ENCODE measurements around the gene BBS9. TPM values are rescaled to one million over a fixed set of nuclear protein-coding genes. Genes with fewer than 3 reads are reported as not detected.
A peak's percentile ranks its signal among the peaks of the same experiment; 100 is the strongest.
"Not testable (repeated sequence)": the region's sequence is repeated elsewhere in the genome, so short reads cannot be mapped to it uniquely, and the experiment has no call there.

Gene BBS9
- total RNA-seq, 1 experiment from 2014 or later = 5.1 TPM

GRCh38 chr7:33472348-33473025 is 343.1 kb downstream of the BBS9 start:
- Mint-ChIP-seq H3K27ac (ENCODE audit: low read depth, unreplicated experiment) (no peak overlapping the region), H3K9me3 (ENCODE audit: unreplicated experiment) (no peaks in the 10 kb centered on the region), H3K36me3 (ENCODE audit: insufficient read depth, unreplicated experiment) (no peaks in the 10 kb centered on the region), H3K27me3 (ENCODE audit: insufficient read depth, unreplicated experiment) (no peaks in the 10 kb centered on the region), H3K4me1 (ENCODE audit: insufficient read depth, unreplicated experiment) (no peaks in the 10 kb centered on the region), H3K4me3 (ENCODE audit: unreplicated experiment) (no peak overlapping the region)
- TF ChIP-seq, protein P1, sequence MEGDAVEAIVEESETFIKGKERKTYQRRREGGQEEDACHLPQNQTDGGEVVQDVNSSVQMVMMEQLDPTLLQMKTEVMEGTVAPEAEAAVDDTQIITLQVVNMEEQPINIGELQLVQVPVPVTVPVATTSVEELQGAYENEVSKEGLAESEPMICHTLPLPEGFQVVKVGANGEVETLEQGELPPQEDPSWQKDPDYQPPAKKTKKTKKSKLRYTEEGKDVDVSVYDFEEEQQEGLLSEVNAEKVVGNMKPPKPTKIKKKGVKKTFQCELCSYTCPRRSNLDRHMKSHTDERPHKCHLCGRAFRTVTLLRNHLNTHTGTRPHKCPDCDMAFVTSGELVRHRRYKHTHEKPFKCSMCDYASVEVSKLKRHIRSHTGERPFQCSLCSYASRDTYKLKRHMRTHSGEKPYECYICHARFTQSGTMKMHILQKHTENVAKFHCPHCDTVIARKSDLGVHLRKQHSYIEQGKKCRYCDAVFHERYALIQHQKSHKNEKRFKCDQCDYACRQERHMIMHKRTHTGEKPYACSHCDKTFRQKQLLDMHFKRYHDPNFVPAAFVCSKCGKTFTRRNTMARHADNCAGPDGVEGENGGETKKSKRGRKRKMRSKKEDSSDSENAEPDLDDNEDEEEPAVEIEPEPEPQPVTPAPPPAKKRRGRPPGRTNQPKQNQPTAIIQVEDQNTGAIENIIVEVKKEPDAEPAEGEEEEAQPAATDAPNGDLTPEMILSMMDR (IDR thresholded peaks at IDR 0.05; ENCODE audit: unreplicated experiment) = no peak
- intact Hi-C loops (cut with micrococcal nuclease) = no loop called here
- CTCF ChIA-PET = interaction anchor here (1.1 kb wide), 1 partner anchor 13 kb away, joined by 5 read pairs; no protein-coding TSS in a partner anchor
- POLR2A ChIA-PET = no interaction called here
- no TSS peak for BruUV-seq (replicated peaks)
- DNase-seq (ENCODE audit: unreplicated experiment) = no peak

DNA sequence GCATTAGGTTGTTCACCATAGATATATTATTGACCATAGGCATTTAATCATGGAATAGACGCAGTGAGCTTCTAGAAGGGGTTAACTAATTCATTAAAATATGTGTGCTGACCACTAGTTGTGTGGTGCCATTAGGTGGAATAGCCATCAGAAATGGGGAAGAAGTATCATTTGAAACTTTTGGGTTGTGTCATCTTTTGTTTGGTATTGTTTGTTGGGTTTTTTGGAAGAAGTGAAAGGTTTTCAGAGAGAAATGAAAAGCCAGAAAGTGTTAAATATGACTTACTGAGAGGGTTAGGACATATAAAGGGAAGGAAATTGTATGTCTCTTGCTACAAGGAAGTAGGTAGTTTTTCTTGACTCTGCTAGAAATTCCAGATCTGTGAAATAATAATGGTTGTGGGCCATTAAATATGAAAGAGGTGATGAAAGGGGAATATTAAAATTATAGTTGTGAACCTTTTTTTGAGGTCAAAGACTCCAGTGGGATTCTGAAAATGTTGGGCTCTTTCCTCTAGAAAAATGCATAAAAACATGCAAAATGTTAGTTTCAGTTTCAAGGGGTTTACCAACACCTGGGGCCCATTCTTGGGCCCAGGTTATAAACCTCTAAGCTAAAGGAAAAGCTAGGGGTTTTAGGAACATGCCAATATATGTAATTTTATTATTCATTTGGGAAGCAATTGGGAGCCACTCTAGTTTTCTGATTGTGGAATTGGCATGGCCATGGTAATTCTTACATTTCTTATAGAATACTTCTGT is 348.5 kb downstream of the BBS9 start:
- CTCF ChIA-PET = interaction anchor here (1.4 kb wide), 1 partner anchor 19 kb away, joined by 4 read pairs; no protein-coding TSS in a partner anchor
- BruUV-seq (replicated peaks) = no TSS peak

DNA sequence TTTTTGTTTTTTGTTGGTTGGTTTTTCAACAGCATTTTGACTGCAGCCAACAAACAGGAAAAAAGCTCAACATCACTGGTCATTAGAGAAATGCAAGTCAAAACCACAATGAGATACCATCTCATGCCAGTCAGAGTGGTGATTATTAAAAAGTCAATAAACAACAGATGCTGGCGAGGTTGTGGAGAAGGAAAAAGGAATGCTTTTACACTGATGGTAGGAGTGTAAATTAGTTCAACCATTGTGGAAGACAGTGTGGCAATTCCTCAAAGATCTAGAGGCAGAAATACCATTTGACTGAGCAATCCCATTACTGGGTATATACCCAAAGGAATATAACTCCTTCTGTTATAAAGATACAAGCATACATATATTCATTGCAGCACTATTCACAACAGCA is 355.1 kb downstream of the BBS9 start:
- H3K4me1 Mint-ChIP-seq (ENCODE audit: insufficient read depth, unreplicated experiment); DNase-seq (ENCODE audit: unreplicated experiment); H3K36me3 Mint-ChIP-seq (ENCODE audit: insufficient read depth, unreplicated experiment); H3K4me3 Mint-ChIP-seq (ENCODE audit: unreplicated experiment); BruUV-seq (replicated peaks); H3K27me3 Mint-ChIP-seq (ENCODE audit: insufficient read depth, unreplicated experiment); H3K27ac Mint-ChIP-seq (ENCODE audit: low read depth, unreplicated experiment); H3K9me3 Mint-ChIP-seq (ENCODE audit: unreplicated experiment); POLR2A ChIA-PET; intact Hi-C loops (cut with micrococcal nuclease): not testable (repeated sequence)
- CTCF ChIA-PET = interaction anchor here (0.5 to 0.6 kb wide), 2 partner anchors 33 to 846 kb away, joined by 3 read pairs; no protein-coding TSS in a partner anchor

More for the DNA sequence above, 348.5 kb downstream of the BBS9 start:
- Mint-ChIP-seq H3K27ac (ENCODE audit: low read depth, unreplicated experiment) (no peak overlapping the region), H3K9me3 (ENCODE audit: unreplicated experiment) (no peaks in the 10 kb centered on the region), H3K4me1 (ENCODE audit: insufficient read depth, unreplicated experiment) (no peaks in the 10 kb centered on the region), H3K4me3 (ENCODE audit: unreplicated experiment) (no peak overlapping the region), H3K27me3 (ENCODE audit: insufficient read depth, unreplicated experiment) (no peaks in the 10 kb centered on the region), H3K36me3 (ENCODE audit: insufficient read depth, unreplicated experiment) (no peaks in the 10 kb centered on the region)
- POLR2A ChIA-PET = no interaction called here
- DNase-seq (ENCODE audit: unreplicated experiment) = no peak
- intact Hi-C loops (cut with micrococcal nuclease) = no loop called here
- TF ChIP-seq, protein P1 (IDR thresholded peaks at IDR 0.05; ENCODE audit: unreplicated experiment) = no peak

DNA sequence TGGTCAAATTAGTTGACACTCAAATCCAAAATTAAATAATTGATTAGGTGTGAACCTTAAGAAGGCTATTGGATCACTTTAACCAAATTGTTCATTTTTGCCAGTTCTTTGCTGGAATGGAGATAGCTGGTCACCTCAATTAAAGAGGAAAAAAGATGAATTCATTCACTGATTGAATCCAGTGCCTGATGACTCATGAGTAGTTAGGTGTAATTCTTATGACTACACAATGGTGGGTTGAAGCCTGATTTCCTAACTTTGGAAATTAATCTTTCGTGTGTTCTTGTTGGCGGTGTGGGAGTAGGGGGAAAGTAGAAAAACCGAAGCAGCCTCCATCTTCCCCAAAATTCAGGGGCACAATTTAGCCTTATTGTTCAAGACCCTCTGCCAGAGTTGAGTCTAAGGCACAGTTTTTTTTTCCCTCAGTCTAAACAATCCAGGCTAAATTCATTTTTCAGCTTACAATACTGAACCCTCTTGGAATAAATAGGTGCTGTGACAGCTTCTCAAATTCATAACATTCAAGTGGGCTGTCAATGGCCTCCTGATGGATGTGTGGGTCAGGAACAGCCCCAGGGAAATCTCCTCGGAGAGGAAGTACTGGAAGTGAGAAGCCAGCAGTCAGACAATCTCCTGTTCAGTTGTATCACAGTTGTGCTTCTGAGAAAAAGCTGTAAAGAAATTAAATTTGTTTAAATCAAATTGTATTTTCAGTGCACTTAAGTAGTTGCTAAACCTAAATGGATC is 356.6 kb downstream of the BBS9 start:
- DNase-seq (ENCODE audit: unreplicated experiment) = peak; percentile 38
- TF ChIP-seq, protein P1 (IDR thresholded peaks at IDR 0.05; ENCODE audit: unreplicated experiment) = no peak
- Mint-ChIP-seq H3K4me1 (ENCODE audit: insufficient read depth, unreplicated experiment) (no peaks in the 10 kb centered on the region), H3K27ac (ENCODE audit: low read depth, unreplicated experiment) (no peak overlapping the region), H3K36me3 (ENCODE audit: insufficient read depth, unreplicated experiment) (no peaks in the 10 kb centered on the region), H3K27me3 (ENCODE audit: insufficient read depth, unreplicated experiment) (no peaks in the 10 kb centered on the region), H3K9me3 (ENCODE audit: unreplicated experiment) (no peaks in the 10 kb centered on the region), H3K4me3 (ENCODE audit: unreplicated experiment) (no peak overlapping the region)
- POLR2A ChIA-PET = no interaction called here
- CTCF ChIA-PET = interaction anchor here (0.6 to 0.7 kb wide), 2 partner anchors 18 to 424 kb away, joined by 3 read pairs; no protein-coding TSS in a partner anchor
- no TSS peak for BruUV-seq (replicated peaks)
- intact Hi-C loops (cut with micrococcal nuclease) = no loop called here

Measured in MCF 10A (cell line).